ENCODE data around the gene FAM50A.
A peak's percentile ranks its signal among the peaks of the same experiment; 100 is the strongest.
"Not testable (repeated sequence)": the region's sequence is repeated elsewhere in the genome, so short reads cannot be mapped to it uniquely, and the experiment has no call there.

Gene FAM50A, protein sequence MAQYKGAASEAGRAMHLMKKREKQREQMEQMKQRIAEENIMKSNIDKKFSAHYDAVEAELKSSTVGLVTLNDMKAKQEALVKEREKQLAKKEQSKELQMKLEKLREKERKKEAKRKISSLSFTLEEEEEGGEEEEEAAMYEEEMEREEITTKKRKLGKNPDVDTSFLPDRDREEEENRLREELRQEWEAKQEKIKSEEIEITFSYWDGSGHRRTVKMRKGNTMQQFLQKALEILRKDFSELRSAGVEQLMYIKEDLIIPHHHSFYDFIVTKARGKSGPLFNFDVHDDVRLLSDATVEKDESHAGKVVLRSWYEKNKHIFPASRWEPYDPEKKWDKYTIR

DNA sequence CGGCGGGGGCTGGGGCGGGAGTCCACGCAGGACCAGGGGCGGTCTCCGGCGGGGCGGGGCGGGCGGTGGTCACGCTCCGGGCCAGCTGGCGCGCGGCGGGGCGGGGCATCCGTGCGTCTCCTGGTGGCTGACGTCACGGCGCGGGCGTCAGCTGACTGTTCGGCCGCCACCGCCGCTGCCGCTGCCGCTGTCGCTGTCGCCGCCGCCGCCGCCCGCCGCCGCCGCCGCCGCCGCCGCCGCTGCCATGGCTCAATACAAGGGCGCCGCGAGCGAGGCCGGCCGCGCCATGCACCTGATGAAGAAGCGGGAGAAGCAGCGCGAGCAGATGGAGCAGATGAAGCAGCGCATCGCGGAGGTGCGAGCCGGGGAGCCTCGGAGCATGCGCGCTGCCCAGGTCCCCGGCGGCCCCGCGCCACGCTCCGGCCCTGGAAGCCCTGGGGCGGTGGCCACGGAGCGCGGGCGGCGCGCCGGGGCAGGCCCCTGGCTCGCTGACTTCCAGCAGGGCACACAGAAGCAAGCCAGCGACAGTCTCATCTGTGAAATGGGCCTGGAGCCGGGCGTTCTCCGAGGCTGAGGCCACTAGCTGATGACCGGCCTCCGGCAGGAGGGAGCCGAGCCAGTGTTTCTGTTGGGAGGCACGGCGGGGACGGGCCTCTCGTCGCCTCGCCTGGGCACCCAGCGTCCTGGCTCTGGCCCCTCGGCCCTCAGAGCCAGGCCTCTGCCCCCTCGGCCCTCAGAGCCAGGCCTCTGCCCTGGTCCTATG lies at the start of gene FAM50A:
TSS of gene FAM50A (plus strand) at position 150 of the 763 bp plus-strand sequence. CDS start at position 245, 95 bp downstream.
- H3K4me3 ChIP-seq (ENCODE audit: low read depth, low read length), result peak within 1 kb of the TSS; percentile 82
- no peak for DNase-seq (ENCODE audit: low read depth)
- TF ChIP-seq, protein P1, sequence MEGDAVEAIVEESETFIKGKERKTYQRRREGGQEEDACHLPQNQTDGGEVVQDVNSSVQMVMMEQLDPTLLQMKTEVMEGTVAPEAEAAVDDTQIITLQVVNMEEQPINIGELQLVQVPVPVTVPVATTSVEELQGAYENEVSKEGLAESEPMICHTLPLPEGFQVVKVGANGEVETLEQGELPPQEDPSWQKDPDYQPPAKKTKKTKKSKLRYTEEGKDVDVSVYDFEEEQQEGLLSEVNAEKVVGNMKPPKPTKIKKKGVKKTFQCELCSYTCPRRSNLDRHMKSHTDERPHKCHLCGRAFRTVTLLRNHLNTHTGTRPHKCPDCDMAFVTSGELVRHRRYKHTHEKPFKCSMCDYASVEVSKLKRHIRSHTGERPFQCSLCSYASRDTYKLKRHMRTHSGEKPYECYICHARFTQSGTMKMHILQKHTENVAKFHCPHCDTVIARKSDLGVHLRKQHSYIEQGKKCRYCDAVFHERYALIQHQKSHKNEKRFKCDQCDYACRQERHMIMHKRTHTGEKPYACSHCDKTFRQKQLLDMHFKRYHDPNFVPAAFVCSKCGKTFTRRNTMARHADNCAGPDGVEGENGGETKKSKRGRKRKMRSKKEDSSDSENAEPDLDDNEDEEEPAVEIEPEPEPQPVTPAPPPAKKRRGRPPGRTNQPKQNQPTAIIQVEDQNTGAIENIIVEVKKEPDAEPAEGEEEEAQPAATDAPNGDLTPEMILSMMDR (IDR thresholded peaks at IDR 0.05; ENCODE audit: low read depth, low read length, missing control alignments), result no peak

DNA sequence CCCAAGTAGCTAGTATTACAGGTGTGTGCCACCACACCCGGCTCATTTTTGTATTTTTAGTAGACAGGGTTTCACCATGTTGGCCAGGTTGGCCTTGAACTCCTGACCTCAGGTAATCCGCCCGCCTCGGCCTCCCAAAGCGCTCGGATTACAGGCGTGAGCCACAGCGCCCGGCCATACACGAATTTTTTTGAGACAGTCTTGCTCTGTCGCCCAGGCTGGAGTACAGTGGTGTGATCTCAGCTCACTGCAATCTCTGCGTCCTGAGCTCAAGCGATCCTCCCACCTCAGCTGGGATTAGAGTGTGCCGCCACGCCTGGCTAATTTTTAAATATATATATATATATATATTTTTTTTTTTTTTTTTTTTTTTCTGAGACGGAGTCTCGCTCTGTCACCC lies 47.6 kb upstream of the FAM50A start:
- DNase-seq (ENCODE audit: low read depth); H3K4me3 ChIP-seq (ENCODE audit: low read depth, low read length): not testable (repeated sequence)

DNA sequence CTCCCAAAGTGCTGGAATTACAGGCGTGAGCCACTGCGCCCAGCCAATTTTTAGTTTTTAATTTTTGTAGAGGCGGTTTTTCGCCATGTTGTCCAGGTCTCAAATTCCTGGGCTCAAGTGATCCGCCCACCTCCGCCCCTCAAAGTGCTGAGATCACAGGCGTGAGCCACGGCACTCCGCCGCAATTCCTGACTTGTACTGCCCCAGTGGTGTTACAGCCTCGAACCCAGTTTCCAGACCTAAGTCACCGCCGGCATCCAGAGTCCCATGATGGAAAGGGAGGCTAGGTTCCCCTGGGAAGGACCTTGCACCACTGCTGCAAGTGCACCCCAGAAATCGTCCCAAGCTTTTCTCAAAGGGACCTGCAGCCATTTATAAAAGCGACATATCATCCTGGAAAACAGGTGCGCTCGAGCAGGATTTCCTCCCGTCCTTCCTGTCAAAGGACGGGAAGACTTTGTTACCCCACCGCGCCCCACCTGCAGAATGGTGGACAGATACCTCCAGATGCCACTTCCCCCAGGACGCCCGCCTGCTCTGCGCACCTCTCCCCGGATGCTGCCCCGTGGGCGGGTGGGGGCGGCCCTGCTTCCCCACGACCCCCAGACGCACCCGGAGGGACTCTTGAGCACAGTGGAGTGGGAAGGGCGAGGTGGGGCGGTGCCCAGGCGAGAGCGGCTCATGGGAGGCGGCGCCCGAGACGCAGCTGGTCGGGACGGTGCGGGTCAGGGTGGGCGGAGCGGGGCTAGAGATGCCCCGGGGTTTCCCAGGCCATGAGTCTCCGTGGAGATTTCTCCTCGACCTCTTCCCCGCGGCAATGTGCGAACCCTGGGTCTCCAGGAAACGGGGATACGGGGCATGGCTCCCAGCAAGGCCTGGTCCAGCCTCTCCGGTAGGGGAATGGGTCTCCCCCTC lies 46.7 kb upstream of the FAM50A start:
- peak overlapping the region; percentile 88 for H3K4me3 ChIP-seq (ENCODE audit: low read depth, low read length)
- TF ChIP-seq, protein P1 (IDR thresholded peaks at IDR 0.05; ENCODE audit: low read depth, low read length, missing control alignments), result no peak
- DNase-seq (ENCODE audit: low read depth), result no peak

DNA sequence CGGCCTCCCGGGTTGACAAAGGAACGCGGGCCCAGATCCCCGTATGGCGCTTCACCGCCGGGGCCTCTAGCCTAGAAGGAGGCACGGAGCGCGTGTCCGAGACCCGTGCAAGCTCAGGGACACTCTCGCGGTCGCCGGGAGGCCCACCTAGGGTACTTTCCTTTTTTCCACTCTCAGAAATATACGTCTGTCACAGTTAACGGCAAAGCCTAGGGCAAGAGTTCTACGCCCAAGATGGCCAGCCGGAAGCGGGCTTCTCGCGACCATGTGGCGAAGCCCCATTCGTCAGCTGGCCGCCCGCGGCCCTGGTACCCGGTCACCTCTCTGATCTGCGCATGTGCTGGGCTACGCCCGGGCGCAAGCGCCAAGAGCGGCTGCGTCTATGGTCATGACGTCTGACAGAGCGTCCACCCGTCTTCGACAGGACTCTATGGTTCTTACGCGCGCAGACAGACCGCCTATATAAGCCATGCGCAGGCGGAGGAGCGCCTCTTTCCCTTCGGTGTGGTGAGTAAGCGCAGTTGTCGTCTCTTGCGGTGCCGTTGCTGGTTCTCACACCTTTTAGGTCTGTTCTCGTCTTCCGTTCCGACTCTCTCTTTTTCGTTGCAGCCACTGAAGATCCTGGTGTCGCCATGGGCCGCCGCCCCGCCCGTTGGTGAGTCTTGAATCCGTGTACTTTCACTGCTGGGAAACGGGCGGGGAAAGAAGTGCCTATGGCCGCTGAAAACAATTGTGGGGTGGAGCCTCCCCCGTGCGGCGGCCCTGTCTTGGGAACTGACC lies 45.9 kb upstream of the FAM50A start, which contains the start of gene RPL10:
TSS of gene RPL10 (plus strand) at position 490 of the 780 bp plus-strand sequence. CDS start at position 633, 143 bp downstream.
- peak within 1 kb of the TSS; percentile 88 for H3K4me3 ChIP-seq (ENCODE audit: low read depth, low read length)
- TF ChIP-seq, protein P1 (IDR thresholded peaks at IDR 0.05; ENCODE audit: low read depth, low read length, missing control alignments), result no peak
- peak; percentile 90 for DNase-seq (ENCODE audit: low read depth)

DNA sequence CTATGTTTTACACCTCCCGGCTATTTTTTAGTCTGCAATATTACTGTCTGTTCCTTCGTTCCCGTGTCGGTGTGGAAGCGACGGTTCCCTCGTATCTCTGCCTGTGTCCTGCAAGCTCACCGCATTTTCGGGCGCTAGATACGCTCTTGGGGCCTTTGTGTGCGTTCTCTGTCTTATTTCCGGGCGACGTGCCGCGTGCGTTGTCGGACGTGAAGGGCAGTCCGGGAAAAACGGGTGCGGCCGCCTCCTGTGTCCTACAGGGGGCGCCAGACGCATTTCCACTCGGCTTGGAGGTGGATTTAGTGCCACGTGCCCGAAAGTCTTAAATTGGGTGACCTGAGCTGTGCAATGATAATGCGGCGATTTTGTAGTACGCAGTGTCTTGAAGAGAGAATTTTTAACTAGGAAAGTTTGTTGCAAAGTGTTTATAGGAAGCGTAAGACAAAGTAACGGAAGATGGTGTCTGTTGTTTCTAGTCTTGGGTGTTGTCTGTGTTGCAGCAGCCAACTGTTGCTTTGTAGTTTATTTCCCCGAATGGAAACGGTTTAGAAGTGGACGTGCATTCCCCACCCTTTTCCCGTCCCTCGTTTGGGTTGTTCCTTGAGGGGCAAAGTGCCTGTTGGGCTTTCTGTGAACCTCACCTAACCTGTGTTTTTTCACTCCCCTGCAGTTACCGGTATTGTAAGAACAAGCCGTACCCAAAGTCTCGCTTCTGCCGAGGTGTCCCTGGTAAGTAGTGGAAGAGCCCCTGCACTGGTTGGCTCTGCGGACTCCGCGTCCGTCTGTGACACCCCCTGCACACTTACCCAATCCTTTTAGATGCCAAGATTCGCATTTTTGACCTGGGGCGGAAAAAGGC lies 45.0 kb upstream of the FAM50A start:
- DNase-seq (ENCODE audit: low read depth), result no peak
- TF ChIP-seq, protein P1 (IDR thresholded peaks at IDR 0.05; ENCODE audit: low read depth, low read length, missing control alignments), result peak; percentile 68

More for the DNA sequence above, 45.0 kb upstream of the FAM50A start:
- H3K4me3 ChIP-seq (ENCODE audit: low read depth, low read length), result peak overlapping the region; percentile 88

Data from GM12864 (cell line).